Right lobe of liver (tissue), 6 donors: ENCODE data around the gene ADAMTSL5. TPM values are rescaled to one million over a fixed set of nuclear protein-coding genes. Genes with fewer than 3 reads are reported as not detected.
"Not testable (repeated sequence)": the region's sequence is repeated elsewhere in the genome, so short reads cannot be mapped to it uniquely, and the experiment has no call there.

ENCODE experiments used
- ATAC-seq, 4 donors: fragments of 200-7000 bp; cut with Tn5 transposase; one replicate each; pipeline ENCODE4 v1.9.1; 2020; ENCODE audit warnings: mild to moderate bottlenecking in 4 of 4, moderate library complexity in 4 of 4
- DNase-seq, 3 donors: peaks; one replicate each; pipeline ENCODE4 v3.0.0-alpha.2; 2020
- H3K27ac ChIP-seq, 3 donors: fragments of 200-600 bp; one replicate each; pipeline ENCODE4 v1.8.0; 2022
- H3K27me3 ChIP-seq, 2 donors: fragments of 200-600 bp; one replicate each; pipeline ENCODE4 v1.8.0; 2022
- H3K36me3 ChIP-seq, 4 donors: fragments of 200-600 bp; sonication (generic) in 1 of 4; one replicate each; pipeline versions ENCODE4 v1.5.1 to v1.8.0; 2017 to 2022; ENCODE audit warnings: control low read depth in 1 of 4
- H3K4me1 ChIP-seq, 4 donors: fragments of 200-600 bp; sonication (generic) in 1 of 4; one replicate each; pipeline versions ENCODE4 v1.5.1 to v1.8.0; 2017 to 2022; ENCODE audit warnings: control low read depth in 1 of 4
- H3K4me3 ChIP-seq, 3 donors: fragments of 200-600 bp; one replicate each; pipeline ENCODE4 v1.8.0; 2022
- H3K9me3 ChIP-seq, 4 donors: fragments of 200-600 bp; sonication (generic) in 1 of 4; one replicate each; pipeline versions ENCODE4 v1.5.1 to v1.8.0; 2017 to 2022; ENCODE audit warnings: control low read depth in 1 of 4
- CTCF ChIP-seq, 4 donors: fragments of 200-600 bp in 3 of 4; fragments of 450-650 bp in 1 of 4; IDR thresholded peaks; one replicate each; pipeline versions ENCODE4 v1.5.1 to v1.8.0; 2016 to 2022; ENCODE audit warnings: antibody characterized with exemption in 4 of 4, mild to moderate bottlenecking in 2 of 4
- POLR2A ChIP-seq: fragments of 450-650 bp; IDR thresholded peaks from one replicate; pipeline ENCODE4 v1.6.1; 2017; ENCODE audit warnings: antibody characterized with exemption, mild to moderate bottlenecking
- WGBS: methylation state at CpG from one replicate; pipeline ENCODE4 v1.1.6; 2018; ENCODE audit warnings: low coverage, low lambda C conversion rate; ENCODE audit not compliant: insufficient coverage; ENCODE audit errors: missing lambda C conversion rate; 5-methylcytosine and 5-hydroxymethylcytosine counted together
- intact Hi-C, 2 donors: fragments of 100-400 bp; cut with DNase I; formaldehyde crosslinking; loops; one replicate each; pipeline versions ENCODE4 v1.11.2 to v1.14.1; 2022
- total RNA-seq, 6 experiments: library from RNA; depleted of rRNA in 2 of 6; stranded (reverse); fragments of >200 nt in 2 of 6; fragmentation: NEBNext Ultra II Directional in 3 of 6; extraction: Animal tissue kit (Norgen Biotek cat#: 25700) in 3 of 6; gene quantifications; one replicate each; pipeline versions ENCODE4 v1.1.0 to v1.2.4, GENCODE V29; 2016 to 2023
- donor health status: DM: no; HTN: yes; CAD: no.
- donor health status: DM: no; HTN: no; CAD: no.
- donor health status: DM: no; HTN: no; CAD: no.
- donor health status: DM: no; HTN: yes; CAD: no.
- donor health status: DM: no; HTN: yes; CAD: no.

The ADAMTSL5 gene
- total RNA-seq, 6 experiments from 2014 or later, result 1.8 to 6.9 (median 4.5) TPM

GRCh38 chr19:1538978-1539377 is 26.2 kb upstream of the ADAMTSL5 start:
- no peaks in the 10 kb centered on the region for H3K36me3 ChIP-seq
- ATAC-seq (no peak), DNase-seq (no peak)
- H3K27me3 ChIP-seq, result no peaks in the 10 kb centered on the region
- H3K4me1 ChIP-seq, result no peaks in the 10 kb centered on the region
- H3K27ac ChIP-seq, result no peak overlapping the region
- H3K9me3 ChIP-seq, result no peaks in the 10 kb centered on the region
- TF ChIP-seq CTCF (IDR thresholded peaks at IDR 0.05) (no peak), POLR2A (no peak)
- 50% methylated on average over 8 of the region's 15 CpGs for WGBS
- H3K4me3 ChIP-seq, result no peak overlapping the region
- intact Hi-C loops, result no loop called here

- H3K9me3 ChIP-seq, result not testable (repeated sequence)
- WGBS, result 100% methylated on average over 1 of the region's 7 CpGs
Measured at GRCh38 chr19:1535699-1536098, 22.9 kb upstream of the ADAMTSL5 start.

GRCh38 chr19:1534972-1535371 is 22.2 kb upstream of the ADAMTSL5 start:
- no peak for DNase-seq
- H3K4me1 ChIP-seq, result no peaks in the 10 kb centered on the region
- ATAC-seq, result no peak
- H3K27ac ChIP-seq, result no peak overlapping the region
- TF ChIP-seq CTCF (IDR thresholded peaks at IDR 0.05) (no peak), POLR2A (no peak)
- WGBS, result 100% methylated on average over 2 of the region's 14 CpGs
- H3K9me3 ChIP-seq, result no peaks in the 10 kb centered on the region
- H3K4me3 ChIP-seq, result no peak overlapping the region
- intact Hi-C loops, result no loop called here
- no peaks in the 10 kb centered on the region for H3K27me3 ChIP-seq
- no peaks in the 10 kb centered on the region for H3K36me3 ChIP-seq

More at GRCh38 chr19:1535699-1536098, 22.9 kb upstream of the ADAMTSL5 start:
- H3K4me1 ChIP-seq, H3K4me3 ChIP-seq, H3K27ac ChIP-seq, intact Hi-C loops, ATAC-seq, H3K36me3 ChIP-seq, H3K27me3 ChIP-seq, DNase-seq: not testable (repeated sequence)

GRCh38 chr19:1533510-1534150 is 20.8 kb upstream of the ADAMTSL5 start:
- DNase-seq (no peak), ATAC-seq (peak in 1 of 4 donors; percentile 18)
- no peaks in the 10 kb centered on the region for H3K4me1 ChIP-seq
- no peak overlapping the region for H3K27ac ChIP-seq
- no peaks in the 10 kb centered on the region for H3K9me3 ChIP-seq
- no peaks in the 10 kb centered on the region for H3K36me3 ChIP-seq
- no peaks in the 10 kb centered on the region for H3K27me3 ChIP-seq
- no CpG with 5 or more reads among the region's 23 CpGs for WGBS
- no peak for TF ChIP-seq CTCF (IDR thresholded peaks at IDR 0.05)
- TF ChIP-seq POLR2A, result no peak
- no peak overlapping the region for H3K4me3 ChIP-seq
- intact Hi-C loops, result no loop called here

- Histone ChIP-seq H3K36me3 (no peaks in the 10 kb centered on the region), H3K4me3 (no peak overlapping the region), H3K27ac (no peak overlapping the region), H3K9me3 (no peaks in the 10 kb centered on the region), H3K4me1 (no peaks in the 10 kb centered on the region), H3K27me3 (no peaks in the 10 kb centered on the region)
- DNase-seq, result no peak
- WGBS, result 84% methylated on average over 9 of the region's 9 CpGs
- ATAC-seq, result no peak
- no peak for TF ChIP-seq POLR2A
- no peak for TF ChIP-seq CTCF (IDR thresholded peaks at IDR 0.05)
- intact Hi-C loops, result no loop called here
Measured at GRCh38 chr19:1532003-1532402, 19.2 kb upstream of the ADAMTSL5 start.
